ENCODE data around the gene RAB5A.
"Not testable (repeated sequence)": the region's sequence is repeated elsewhere in the genome, so short reads cannot be mapped to it uniquely, and the experiment has no call there.

The RAB5A gene

GRCh38 chr3:19961960-19962359 lies 15.1 kb downstream of the RAB5A start:
- no peak overlapping the region for H3K4me3 ChIP-seq (ENCODE audit: low read depth, low read length)
- no peak for TF ChIP-seq CTCF (IDR thresholded peaks at IDR 0.05; ENCODE audit: borderline replicate concordance, insufficient read depth, low read depth, low read length)

GRCh38 chr3:19967208-19967607 lies 20.3 kb downstream of the RAB5A start:
- no peak for TF ChIP-seq CTCF (IDR thresholded peaks at IDR 0.05; ENCODE audit: borderline replicate concordance, insufficient read depth, low read depth, low read length)
- no peak overlapping the region for H3K4me3 ChIP-seq (ENCODE audit: low read depth, low read length)

DNA sequence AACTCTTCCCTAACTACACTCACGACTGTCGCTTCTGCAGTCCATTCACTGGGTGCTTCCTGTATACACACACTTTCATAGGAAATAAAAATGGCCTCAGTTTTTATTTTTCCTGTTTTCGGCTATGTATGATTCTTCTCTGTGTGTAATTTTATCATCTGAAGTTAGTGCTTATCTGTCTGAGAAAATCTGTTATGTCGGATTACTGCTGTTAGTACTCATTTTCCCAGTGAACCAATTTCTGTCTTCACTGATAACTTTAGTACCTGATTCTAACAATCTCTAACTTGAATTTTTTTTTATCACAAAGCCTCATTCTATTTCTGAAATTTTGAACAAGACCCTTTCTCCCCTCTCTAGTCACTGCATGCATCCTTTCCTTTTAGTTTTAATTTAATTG lies 20.9 kb downstream of the RAB5A start:
- H3K4me3 ChIP-seq (ENCODE audit: low read depth, low read length) = no peak overlapping the region
- TF ChIP-seq CTCF (IDR thresholded peaks at IDR 0.05; ENCODE audit: borderline replicate concordance, insufficient read depth, low read depth, low read length) = no peak

GRCh38 chr3:19970327-19970726 lies 23.4 kb downstream of the RAB5A start:
- TF ChIP-seq CTCF (IDR thresholded peaks at IDR 0.05; ENCODE audit: borderline replicate concordance, insufficient read depth, low read depth, low read length) = no peak
- no peak overlapping the region for H3K4me3 ChIP-seq (ENCODE audit: low read depth, low read length)

DNA sequence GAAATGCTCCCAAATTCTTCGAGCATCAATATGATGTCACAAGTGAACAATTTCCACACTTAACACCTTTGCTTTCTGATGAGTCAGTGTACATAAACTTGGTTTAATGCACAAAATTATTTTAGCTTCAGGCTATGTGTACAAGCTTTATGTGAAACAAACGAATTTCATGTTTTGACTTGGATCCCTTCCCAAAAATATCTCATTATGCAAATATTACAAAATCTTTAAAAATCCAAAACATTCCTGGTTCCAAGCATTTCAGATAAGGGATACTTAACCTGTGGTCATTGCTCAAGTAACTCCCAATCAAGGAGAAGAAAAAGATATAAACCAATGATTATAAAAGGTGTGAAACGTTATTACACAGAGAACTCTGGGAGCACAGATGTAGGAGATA lies 25.2 kb downstream of the RAB5A start:
- no peak overlapping the region for H3K4me3 ChIP-seq (ENCODE audit: low read depth, low read length)
- TF ChIP-seq CTCF (IDR thresholded peaks at IDR 0.05; ENCODE audit: borderline replicate concordance, insufficient read depth, low read depth, low read length) = no peak

DNA sequence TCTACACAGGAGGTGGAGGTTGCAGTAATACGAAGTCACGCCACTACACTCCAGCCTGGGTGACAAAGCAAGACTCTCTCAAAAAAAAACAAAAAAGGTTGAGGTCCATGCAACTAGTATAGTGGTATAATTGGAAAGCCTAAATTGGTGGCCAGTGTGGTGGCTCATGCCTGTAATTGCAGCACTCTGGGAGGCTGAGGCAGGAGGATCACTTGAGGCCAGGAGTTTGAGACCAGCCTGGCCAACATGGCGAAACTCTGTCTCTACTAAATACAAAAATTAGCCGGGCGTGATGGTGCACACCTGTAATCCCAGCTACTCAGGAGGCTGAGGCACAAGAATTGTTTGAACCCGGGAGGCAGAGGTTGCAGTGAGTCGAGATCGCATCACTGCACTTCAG lies 42.0 kb downstream of the RAB5A start:
- not testable (repeated sequence) for H3K4me3 ChIP-seq (ENCODE audit: low read depth, low read length)

DNA sequence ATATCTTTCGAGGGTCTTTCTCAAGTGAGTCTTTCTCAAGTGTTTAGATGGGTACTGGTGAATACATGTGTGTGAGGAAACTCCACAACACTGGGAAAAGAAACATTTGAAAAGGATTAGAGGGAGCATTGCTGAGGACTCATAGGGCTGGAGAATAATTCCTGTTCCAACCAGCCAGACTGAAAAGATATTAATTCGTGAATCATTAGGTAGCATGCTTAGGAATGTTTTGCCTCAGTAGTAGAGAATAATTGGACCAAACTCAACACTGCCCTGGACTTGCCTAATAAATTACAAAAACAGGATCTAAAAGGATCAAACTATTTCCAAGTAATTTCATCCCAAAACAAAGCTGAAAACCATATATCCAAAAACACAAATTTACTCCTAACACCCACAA lies 47.9 kb downstream of the RAB5A start:
- no peak overlapping the region for H3K4me3 ChIP-seq (ENCODE audit: low read depth, low read length)
- no peak for TF ChIP-seq CTCF (IDR thresholded peaks at IDR 0.05; ENCODE audit: borderline replicate concordance, insufficient read depth, low read depth, low read length)

DNA sequence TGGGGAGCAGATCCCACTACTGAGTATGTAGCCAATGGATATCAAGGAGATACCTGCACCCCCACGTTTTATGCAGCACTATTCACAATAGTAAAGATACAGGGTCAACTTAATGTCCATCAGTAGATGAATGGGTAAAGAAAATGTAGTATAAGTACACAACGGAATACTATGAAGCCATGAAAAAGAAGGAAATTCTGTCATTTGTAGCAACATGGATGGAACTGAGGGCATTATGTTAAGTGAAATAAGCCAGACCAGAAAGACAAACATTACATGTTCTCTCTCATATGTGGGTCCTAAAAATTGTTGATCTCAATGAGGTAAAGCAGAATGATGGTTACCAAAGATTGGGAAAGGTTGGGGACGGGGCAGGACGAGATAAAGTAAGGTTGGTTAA lies 50.6 kb downstream of the RAB5A start:
- no peak overlapping the region for H3K4me3 ChIP-seq (ENCODE audit: low read depth, low read length)
- no peak for TF ChIP-seq CTCF (IDR thresholded peaks at IDR 0.05; ENCODE audit: borderline replicate concordance, insufficient read depth, low read depth, low read length)
